BLaER1 (cell line): Measurements from ENCODE around the gene NRARP.
A peak's percentile ranks its signal among the peaks of the same experiment; 100 is the strongest.
"Not testable (repeated sequence)": the region's sequence is repeated elsewhere in the genome, so short reads cannot be mapped to it uniquely, and the experiment has no call there.

Experiments
- H3K27ac ChIP-seq: shearing (Covaris generic); formaldehyde crosslinking; 2 replicates; pipeline ENCODE4 v1.8.1; 2022
- H3K27me3 ChIP-seq: shearing (Covaris generic); formaldehyde crosslinking; 2 replicates; pipeline ENCODE4 v1.8.1; 2022
- H3K36me3 ChIP-seq: shearing (Covaris generic); formaldehyde crosslinking; 2 replicates; pipeline ENCODE4 v1.8.1; 2022
- H3K4me1 ChIP-seq: shearing (Covaris generic); formaldehyde crosslinking; 2 replicates; pipeline ENCODE4 v1.8.1; 2022
- H3K4me2 ChIP-seq: shearing (Covaris generic); formaldehyde crosslinking; 2 replicates; pipeline ENCODE4 v1.8.1; 2022
- H3K4me3 ChIP-seq: shearing (Covaris generic); formaldehyde crosslinking; 2 replicates; pipeline ENCODE4 v1.8.1; 2022
- H3K9ac ChIP-seq: shearing (Covaris generic); formaldehyde crosslinking; 2 replicates; pipeline ENCODE4 v1.8.1; 2022
- H3K9me3 ChIP-seq: shearing (Covaris generic); formaldehyde crosslinking; 2 replicates; pipeline ENCODE4 v1.8.1; 2022
- H4K20me1 ChIP-seq: shearing (Covaris generic); formaldehyde crosslinking; 2 replicates; pipeline ENCODE4 v1.8.1; 2022
- Cebpa-rat ChIP-seq: shearing (Covaris generic); IDR thresholded peaks from 2 replicates; pipeline ENCODE4 v1.8.1; 2022

Gene NRARP

GRCh38 chr9:137266162-137266527, 35.9 kb downstream of the NRARP start:
- Histone ChIP-seq H4K20me1 (peaks cover 13% of the 10 kb centered on the region; the same call in 1 of the 2 replicates), H3K4me2 (no peak overlapping the region), H3K4me1 (peaks cover 43% of the 10 kb centered on the region), H3K27me3 (no peaks in the 10 kb centered on the region), H3K36me3 (peaks cover 85% of the 10 kb centered on the region), H3K9ac (no peak overlapping the region), H3K9me3 (no peaks in the 10 kb centered on the region), H3K4me3 (no peak overlapping the region), H3K27ac (no peak overlapping the region)
- no peak for TF ChIP-seq Cebpa-rat

DNA sequence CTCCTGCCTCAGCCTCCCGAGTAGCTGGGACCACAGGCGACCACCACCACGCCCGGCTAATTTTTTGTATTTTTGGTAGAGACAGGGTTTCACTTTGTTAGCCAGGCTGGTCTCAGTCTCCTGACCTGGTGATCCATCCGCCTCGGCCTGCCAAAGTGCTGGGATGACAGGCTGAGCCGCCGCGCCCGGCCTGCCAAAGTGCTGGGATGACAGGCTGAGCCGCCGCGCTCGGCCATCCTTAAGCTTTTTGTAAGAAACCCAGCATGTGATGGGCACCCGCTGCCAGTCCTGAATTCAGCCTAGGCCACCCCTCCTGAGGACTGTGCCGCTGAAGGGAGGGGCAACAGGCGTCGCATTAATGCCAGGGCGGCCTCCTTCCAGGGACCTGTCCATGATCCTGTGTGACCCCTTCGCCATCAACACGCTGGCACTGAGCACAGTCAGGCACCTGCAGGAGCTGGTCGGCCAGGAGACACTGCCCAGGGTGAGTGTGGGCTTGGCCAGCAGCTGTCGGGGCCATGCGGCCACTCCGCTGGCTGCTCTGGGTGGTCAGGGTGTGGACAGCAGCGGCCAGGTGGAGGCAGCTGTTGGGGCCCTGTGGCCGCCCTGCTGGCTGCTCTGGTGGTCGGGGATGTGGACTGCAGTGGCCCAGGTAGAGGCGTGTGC, 36.4 kb downstream of the NRARP start:
- Histone ChIP-seq H3K4me1 (peaks cover 38% of the 10 kb centered on the region), H3K27ac (no peak overlapping the region), H3K4me3 (no peak overlapping the region), H4K20me1 (peaks cover 8% of the 10 kb centered on the region; the same call in 1 of the 2 replicates), H3K9ac (no peak overlapping the region), H3K36me3 (peaks cover 90% of the 10 kb centered on the region), H3K9me3 (no peaks in the 10 kb centered on the region), H3K4me2 (no peak overlapping the region), H3K27me3 (no peaks in the 10 kb centered on the region)
- no peak for TF ChIP-seq Cebpa-rat

- peaks cover 26% of the 10 kb centered on the region for H3K4me1 ChIP-seq
- H3K9ac ChIP-seq, result no peak overlapping the region
- TF ChIP-seq Cebpa-rat, result no peak
- H3K4me3 ChIP-seq, result no peak overlapping the region
- peaks cover 87% of the 10 kb centered on the region for H3K36me3 ChIP-seq
- no peaks in the 10 kb centered on the region for H3K9me3 ChIP-seq
- no peaks in the 10 kb centered on the region for H3K27me3 ChIP-seq
- H4K20me1 ChIP-seq, result peaks cover 8% of the 10 kb centered on the region; the same call in 1 of the 2 replicates
- H3K27ac ChIP-seq, result no peak overlapping the region
- H3K4me2 ChIP-seq, result no peak overlapping the region
Measured at GRCh38 chr9:137264067-137264466, 38.0 kb downstream of the NRARP start.

DNA sequence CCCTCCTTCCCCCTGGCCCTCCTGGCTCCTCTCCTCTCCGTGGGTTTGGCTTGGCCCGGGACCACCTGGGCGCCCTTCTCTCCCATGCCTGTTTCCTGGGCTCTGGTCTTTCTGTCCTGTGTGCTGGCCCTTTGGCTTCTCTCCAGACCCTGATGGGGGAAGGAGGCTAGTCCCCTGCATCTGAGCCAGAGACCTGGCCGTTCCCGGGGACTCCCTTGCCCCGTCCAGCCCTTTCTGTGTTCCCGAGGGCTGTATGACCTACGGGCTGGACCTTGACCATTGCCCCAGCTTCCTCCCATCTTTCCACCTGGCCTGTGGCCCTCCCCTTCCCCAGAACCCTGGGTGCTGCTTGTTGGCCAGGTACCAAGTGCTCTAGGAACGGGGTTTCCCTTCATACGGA, 38.6 kb downstream of the NRARP start:
- no peak overlapping the region for H3K4me2 ChIP-seq
- H3K4me3 ChIP-seq, result no peak overlapping the region
- TF ChIP-seq Cebpa-rat, result no peak
- no peaks in the 10 kb centered on the region for H3K9me3 ChIP-seq
- H3K27ac ChIP-seq, result no peak overlapping the region
- peaks cover 24% of the 10 kb centered on the region for H3K4me1 ChIP-seq
- H4K20me1 ChIP-seq, result peaks cover 9% of the 10 kb centered on the region; the same call in 1 of the 2 replicates
- H3K9ac ChIP-seq, result no peak overlapping the region
- peaks cover 87% of the 10 kb centered on the region for H3K36me3 ChIP-seq
- no peaks in the 10 kb centered on the region for H3K27me3 ChIP-seq

- Histone ChIP-seq H3K9me3 (no peaks in the 10 kb centered on the region), H4K20me1 (peaks cover 9% of the 10 kb centered on the region; the same call in 1 of the 2 replicates), H3K4me3 (no peak overlapping the region), H3K4me1 (peaks cover 24% of the 10 kb centered on the region), H3K36me3 (peaks cover 87% of the 10 kb centered on the region), H3K9ac (no peak overlapping the region), H3K4me2 (no peak overlapping the region), H3K27me3 (no peaks in the 10 kb centered on the region), H3K27ac (no peak overlapping the region)
- no peak for TF ChIP-seq Cebpa-rat
Measured at GRCh38 chr9:137262909-137263285, 39.2 kb downstream of the NRARP start.

GRCh38 chr9:137262173-137262908, 39.7 kb downstream of the NRARP start:
- not testable (repeated sequence) for H4K20me1 ChIP-seq, H3K4me3 ChIP-seq, H3K27me3 ChIP-seq, H3K9me3 ChIP-seq, H3K9ac ChIP-seq, H3K4me2 ChIP-seq, H3K27ac ChIP-seq
- Histone ChIP-seq H3K4me1 (peaks cover 24% of the 10 kb centered on the region), H3K36me3 (peaks cover 83% of the 10 kb centered on the region)

- Histone ChIP-seq H3K9ac (peak overlapping the region; percentile 94), H3K27ac (peak overlapping the region; percentile 93; the same call in 1 of the 2 replicates), H3K4me3 (peak overlapping the region; percentile 99), H4K20me1 (peaks cover 23% of the 10 kb centered on the region), H3K36me3 (peaks cover 46% of the 10 kb centered on the region), H3K4me1 (peaks cover 57% of the 10 kb centered on the region), H3K27me3 (no peaks in the 10 kb centered on the region), H3K9me3 (no peaks in the 10 kb centered on the region), H3K4me2 (peak overlapping the region; percentile 98)
- no peak for TF ChIP-seq Cebpa-rat
Measured at GRCh38 chr9:137256856-137257255, 45.2 kb downstream of the NRARP start.

GRCh38 chr9:137256362-137256761, 45.7 kb downstream of the NRARP start:
- Histone ChIP-seq H3K27ac (peak overlapping the region; percentile 93; the same call in 1 of the 2 replicates), H3K27me3 (no peaks in the 10 kb centered on the region), H3K4me3 (peak overlapping the region; percentile 99), H3K4me2 (peak overlapping the region; percentile 98), H3K9ac (peak overlapping the region; percentile 94), H3K9me3 (no peaks in the 10 kb centered on the region), H4K20me1 (peaks cover 23% of the 10 kb centered on the region), H3K36me3 (peaks cover 41% of the 10 kb centered on the region), H3K4me1 (peaks cover 57% of the 10 kb centered on the region)
- no peak for TF ChIP-seq Cebpa-rat

DNA sequence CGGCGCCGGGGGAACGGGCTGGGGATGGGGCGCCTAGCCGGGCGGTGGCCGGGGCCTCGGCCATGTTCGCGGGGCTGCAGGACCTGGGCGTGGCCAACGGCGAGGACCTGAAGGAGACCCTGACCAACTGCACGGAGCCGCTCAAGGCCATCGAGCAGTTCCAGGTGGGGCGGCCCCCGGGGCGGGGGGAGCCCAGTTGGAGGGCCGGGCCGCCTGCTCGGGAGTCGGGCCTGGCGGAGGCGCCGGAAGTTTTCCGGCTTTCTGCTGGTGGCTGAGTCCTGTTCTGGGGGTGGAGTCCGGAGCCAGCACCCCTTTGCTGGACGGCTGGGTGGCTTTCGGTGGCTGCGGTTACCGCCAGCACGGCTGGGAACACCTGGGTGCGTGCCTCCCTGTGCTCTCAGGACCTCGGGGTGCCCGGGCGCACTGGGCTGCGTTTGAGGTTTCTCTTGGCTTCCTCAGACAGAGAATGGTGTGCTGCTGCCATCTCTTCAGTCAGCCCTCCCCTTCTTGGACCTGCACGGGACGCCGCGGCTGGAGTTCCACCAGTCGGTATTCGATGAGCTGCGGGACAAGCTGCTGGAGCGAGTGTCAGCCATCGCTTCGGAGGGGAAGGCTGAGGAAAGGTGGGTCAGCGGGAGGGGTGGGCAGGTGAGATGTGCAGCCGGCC, 46.5 kb downstream of the NRARP start:
- Histone ChIP-seq H3K27me3 (no peaks in the 10 kb centered on the region), H4K20me1 (peaks cover 23% of the 10 kb centered on the region), H3K36me3 (peaks cover 33% of the 10 kb centered on the region), H3K27ac (peak overlapping the region; percentile 93), H3K9me3 (no peaks in the 10 kb centered on the region), H3K9ac (peak overlapping the region; percentile 94), H3K4me2 (peak overlapping the region; percentile 98), H3K4me1 (peaks cover 62% of the 10 kb centered on the region), H3K4me3 (peak overlapping the region; percentile 99)
- TF ChIP-seq Cebpa-rat, result no peak
